Cardiac fibroblast (primary cell): ENCODE measurements around the gene ZC3H4.
"Not testable (repeated sequence)": the region's sequence is repeated elsewhere in the genome, so short reads cannot be mapped to it uniquely, and the experiment has no call there.

ENCODE experiments used
- DNase-seq, 2 donors: peaks; one replicate each; pipeline versions ENCODE4 v3.0.0 to v3.0.0-alpha.2; 2010; ENCODE audit warnings: low read depth in 2 of 2
- H3K4me3 ChIP-seq, 2 donors: replicated peaks in 1 of 2; 1 replicate in 1 of 2; 2 replicates in 1 of 2; pipeline ENCODE4 v1.5.1; 2011; ENCODE audit warnings: low read depth in 2 of 2, low read length in 2 of 2, mild to moderate bottlenecking in 2 of 2, moderate library complexity in 1 of 2
- CTCF ChIP-seq: IDR thresholded peaks from one replicate; pipeline ENCODE4 v1.5.1; 2011; ENCODE audit warnings: low read depth, mild to moderate bottlenecking, low read length, inconsistent platforms

ZC3H4 gene

GRCh38 chr19:47145639-47146486, 32.3 kb upstream of the ZC3H4 start:
- DNase-seq = no peak
- no peak overlapping the region for H3K4me3 ChIP-seq
- no peak for TF ChIP-seq CTCF

GRCh38 chr19:47144630-47145029, 31.1 kb upstream of the ZC3H4 start:
- no peak for DNase-seq
- TF ChIP-seq CTCF = no peak
- no peak overlapping the region for H3K4me3 ChIP-seq

- H3K4me3 ChIP-seq = no peak overlapping the region
- DNase-seq = no peak
- no peak for TF ChIP-seq CTCF
These were observed 29.9 kb upstream of the ZC3H4 start for GRCh38 chr19:47143322-47144073.

- TF ChIP-seq CTCF = no peak
- no peak for DNase-seq
- no peak overlapping the region for H3K4me3 ChIP-seq
These were observed 29.2 kb upstream of the ZC3H4 start for GRCh38 chr19:47142779-47143178.

GRCh38 chr19:47141695-47142094, 28.1 kb upstream of the ZC3H4 start:
- no peak overlapping the region for H3K4me3 ChIP-seq
- TF ChIP-seq CTCF = no peak
- DNase-seq = no peak

GRCh38 chr19:47141252-47141651, 27.7 kb upstream of the ZC3H4 start:
- not testable (repeated sequence) for H3K4me3 ChIP-seq
- peak; percentile 35 to 50 for DNase-seq

GRCh38 chr19:47135156-47135555, 21.6 kb upstream of the ZC3H4 start:
- no peak overlapping the region for H3K4me3 ChIP-seq
- TF ChIP-seq CTCF = no peak
- DNase-seq = no peak
